Measurements from ENCODE around the gene STING1. TPM values are rescaled to one million over a fixed set of nuclear protein-coding genes. Genes with fewer than 3 reads are reported as not detected.
A peak's percentile ranks its signal among the peaks of the same experiment; 100 is the strongest.

Gene STING1
- total and polyA plus RNA-seq, 10 of the 15 experiments (the other 5 are each of a cell fraction or from before 2014, with no cell fraction given), result 10.1 to 56.1 (median 41.0) TPM

DNA sequence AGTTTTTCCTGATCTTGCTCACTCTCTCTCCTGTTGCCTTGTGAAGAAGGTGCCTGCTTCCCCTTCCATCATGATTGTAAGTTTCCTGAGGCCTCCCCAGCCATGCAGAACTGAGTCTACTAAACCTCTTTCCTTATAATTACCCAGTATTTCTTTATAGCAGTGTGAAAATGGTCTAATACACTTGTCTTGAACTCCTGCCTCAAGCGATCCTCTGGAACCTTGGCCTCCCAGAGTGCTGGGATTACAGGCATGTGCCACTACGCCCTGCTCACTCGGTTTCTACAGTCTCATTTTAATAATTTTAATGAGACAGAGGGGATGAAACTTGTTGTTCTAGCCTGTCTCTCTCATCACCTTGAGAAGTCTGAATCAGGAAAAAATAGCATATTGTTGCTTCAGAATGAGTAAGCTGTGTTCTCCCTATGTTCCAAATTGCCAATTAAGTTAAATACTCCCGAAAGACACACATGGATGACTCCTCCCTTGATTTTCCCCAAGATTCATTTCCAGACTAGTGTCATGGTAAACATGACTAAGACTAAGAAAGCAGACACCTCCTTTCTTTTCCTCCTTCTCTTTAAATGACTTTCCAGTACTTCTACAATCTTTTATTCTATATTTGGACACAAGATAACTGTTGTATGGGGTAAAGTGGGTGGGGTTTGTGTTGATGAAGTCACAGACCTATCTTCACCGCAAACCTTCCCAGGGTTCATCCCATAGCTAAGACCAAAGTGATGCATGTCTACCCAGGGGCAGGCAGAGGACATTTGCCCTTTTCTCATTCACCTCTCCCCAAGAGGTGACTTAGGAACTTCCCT, 35.4 kb downstream of the STING1 start (continued):
- TF ChIP-seq, protein P1, sequence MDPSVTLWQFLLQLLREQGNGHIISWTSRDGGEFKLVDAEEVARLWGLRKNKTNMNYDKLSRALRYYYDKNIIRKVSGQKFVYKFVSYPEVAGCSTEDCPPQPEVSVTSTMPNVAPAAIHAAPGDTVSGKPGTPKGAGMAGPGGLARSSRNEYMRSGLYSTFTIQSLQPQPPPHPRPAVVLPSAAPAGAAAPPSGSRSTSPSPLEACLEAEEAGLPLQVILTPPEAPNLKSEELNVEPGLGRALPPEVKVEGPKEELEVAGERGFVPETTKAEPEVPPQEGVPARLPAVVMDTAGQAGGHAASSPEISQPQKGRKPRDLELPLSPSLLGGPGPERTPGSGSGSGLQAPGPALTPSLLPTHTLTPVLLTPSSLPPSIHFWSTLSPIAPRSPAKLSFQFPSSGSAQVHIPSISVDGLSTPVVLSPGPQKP (IDR thresholded peaks at IDR 0.05; ENCODE audit: low read depth, low read length), result no peak
- TF ChIP-seq RCOR1 (conservative IDR thresholded peaks at IDR 0.05; ENCODE audit: low read depth, low read length) (no peak), TBL1XR1 (IDR thresholded peaks at IDR 0.05; ENCODE audit: low read depth, low read length) (peak; percentile 72; the same call in 1 of the 2 replicates), NFYB (IDR thresholded peaks at IDR 0.05; ENCODE audit: insufficient read depth, low read depth, low read length) (no peak), ZNF207 (IDR thresholded peaks at IDR 0.05; ENCODE audit: borderline replicate concordance) (no peak)
- TF ChIP-seq, protein P2, sequence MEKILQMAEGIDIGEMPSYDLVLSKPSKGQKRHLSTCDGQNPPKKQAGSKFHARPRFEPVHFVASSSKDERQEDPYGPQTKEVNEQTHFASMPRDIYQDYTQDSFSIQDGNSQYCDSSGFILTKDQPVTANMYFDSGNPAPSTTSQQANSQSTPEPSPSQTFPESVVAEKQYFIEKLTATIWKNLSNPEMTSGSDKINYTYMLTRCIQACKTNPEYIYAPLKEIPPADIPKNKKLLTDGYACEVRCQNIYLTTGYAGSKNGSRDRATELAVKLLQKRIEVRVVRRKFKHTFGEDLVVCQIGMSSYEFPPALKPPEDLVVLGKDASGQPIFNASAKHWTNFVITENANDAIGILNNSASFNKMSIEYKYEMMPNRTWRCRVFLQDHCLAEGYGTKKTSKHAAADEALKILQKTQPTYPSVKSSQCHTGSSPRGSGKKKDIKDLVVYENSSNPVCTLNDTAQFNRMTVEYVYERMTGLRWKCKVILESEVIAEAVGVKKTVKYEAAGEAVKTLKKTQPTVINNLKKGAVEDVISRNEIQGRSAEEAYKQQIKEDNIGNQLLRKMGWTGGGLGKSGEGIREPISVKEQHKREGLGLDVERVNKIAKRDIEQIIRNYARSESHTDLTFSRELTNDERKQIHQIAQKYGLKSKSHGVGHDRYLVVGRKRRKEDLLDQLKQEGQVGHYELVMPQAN (conservative IDR thresholded peaks at IDR 0.05), result no peak

All from GM12878 (cell line).